K562 (cell line): ENCODE measurements around the gene USP8.

Source experiments
- EZH2 ChIP-seq: IDR thresholded peaks from 2 replicates; pipeline ENCODE4 v1.6.1; 2012; ENCODE audit warnings: low read depth, mild to moderate bottlenecking, inconsistent platforms, low read length, borderline replicate concordance
- GABPB1 ChIP-seq: sonication (generic); formaldehyde crosslinking; IDR thresholded peaks from 2 replicates; pipeline ENCODE4 v1.8.0; 2022; ENCODE audit warnings: mild to moderate bottlenecking, missing genetic modification reagents
- IFI16 ChIP-seq: fragments of 250-450 bp; sonication (Bioruptor Pico); IDR thresholded peaks from 2 replicates; pipeline ENCODE4 v2.1.2; 2022; ENCODE audit warnings: mild to moderate bottlenecking, inconsistent platforms
- KDM4B ChIP-seq, 2 experiments: fragments of 450-650 bp in 1 of 2; sonication (generic) in 1 of 2; IDR thresholded peaks; 2 replicates each; pipeline ENCODE4 v1.6.1; 2016 to 2017; ENCODE audit warnings: borderline replicate concordance in 2 of 2, antibody characterized with exemption in 1 of 2, low read depth in 1 of 2, mild to moderate bottlenecking in 1 of 2
- MTA3 ChIP-seq: fragments of 450-650 bp; formaldehyde crosslinking; IDR thresholded peaks from 2 replicates; pipeline ENCODE4 v1.6.1; 2017; ENCODE audit warnings: mild to moderate bottlenecking, borderline replicate concordance
- NCOA4 ChIP-seq: fragments of 450-650 bp; IDR thresholded peaks from 2 replicates; pipeline ENCODE4 v1.6.1; 2018; ENCODE audit warnings: mild to moderate bottlenecking; ENCODE audit not compliant: partially characterized antibody
- POLR2A ChIP-seq: fragments of 450-650 bp; conservative IDR thresholded peaks from 2 replicates; pipeline ENCODE4 v1.6.1; 2016
- RB1 ChIP-seq: fragments of 450-650 bp; IDR thresholded peaks from 2 replicates; pipeline ENCODE4 v1.6.1; 2017; ENCODE audit warnings: low read depth, mild to moderate bottlenecking
- SMARCE1 ChIP-seq: fragments of 450-650 bp; IDR thresholded peaks from 2 replicates; pipeline ENCODE4 v1.7.1; 2016; ENCODE audit warnings: mild to moderate bottlenecking
- ZBTB8A ChIP-seq: fragments of 450-650 bp; IDR thresholded peaks from 2 replicates; pipeline ENCODE4 v1.6.1; 2018; ENCODE audit warnings: mild to moderate bottlenecking, moderate library complexity; ENCODE audit not compliant: partially characterized antibody
- TF ChIP-seq, protein P1 (sequence below), 3 experiments: IDR thresholded peaks in 2 of 3; conservative IDR thresholded peaks in 1 of 3; 2 replicates each; pipeline ENCODE4 v1.5.1; 2011 to 2012; ENCODE audit warnings: low read length in 3 of 3, mild to moderate bottlenecking in 3 of 3, control low read depth in 2 of 3, improper control_type of control experiment in 1 of 3, inconsistent platforms in 1 of 3, low read depth in 1 of 3, mixed read lengths in 1 of 3, moderate library complexity in 1 of 3; ENCODE audit not compliant: insufficient read depth in 2 of 3
- TF ChIP-seq, protein P2 (sequence below): sonication (generic); formaldehyde crosslinking; IDR thresholded peaks from 2 replicates; pipeline ENCODE4 v1.8.1; 2023; ENCODE audit warnings: mild to moderate bottlenecking, missing genetic modification reagents, moderate library complexity

DNA sequence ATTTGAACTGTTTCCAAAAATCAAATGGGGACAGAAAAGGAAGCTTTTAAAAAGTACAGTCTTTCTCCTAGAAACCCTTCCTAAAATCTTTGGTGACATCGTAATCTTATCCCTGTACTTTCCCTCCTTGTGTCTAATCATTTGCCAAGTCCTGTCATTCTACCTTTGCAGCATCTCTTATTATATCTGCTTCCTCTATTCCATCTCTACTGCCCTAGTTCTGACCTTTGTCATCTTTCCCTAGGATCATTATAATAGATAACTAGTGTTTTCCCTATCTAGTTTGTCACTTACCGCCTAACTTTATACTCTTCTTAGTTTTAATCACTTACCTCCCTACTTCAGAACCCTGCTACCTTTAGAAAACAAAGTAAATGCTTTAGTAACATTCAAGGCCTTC is 11.6 kb downstream of the USP8 start:
- no peak for TF ChIP-seq RB1
- TF ChIP-seq MTA3, result no peak
- no peak for TF ChIP-seq IFI16 (CRISPR knock-in tag)
- TF ChIP-seq, protein P1, sequence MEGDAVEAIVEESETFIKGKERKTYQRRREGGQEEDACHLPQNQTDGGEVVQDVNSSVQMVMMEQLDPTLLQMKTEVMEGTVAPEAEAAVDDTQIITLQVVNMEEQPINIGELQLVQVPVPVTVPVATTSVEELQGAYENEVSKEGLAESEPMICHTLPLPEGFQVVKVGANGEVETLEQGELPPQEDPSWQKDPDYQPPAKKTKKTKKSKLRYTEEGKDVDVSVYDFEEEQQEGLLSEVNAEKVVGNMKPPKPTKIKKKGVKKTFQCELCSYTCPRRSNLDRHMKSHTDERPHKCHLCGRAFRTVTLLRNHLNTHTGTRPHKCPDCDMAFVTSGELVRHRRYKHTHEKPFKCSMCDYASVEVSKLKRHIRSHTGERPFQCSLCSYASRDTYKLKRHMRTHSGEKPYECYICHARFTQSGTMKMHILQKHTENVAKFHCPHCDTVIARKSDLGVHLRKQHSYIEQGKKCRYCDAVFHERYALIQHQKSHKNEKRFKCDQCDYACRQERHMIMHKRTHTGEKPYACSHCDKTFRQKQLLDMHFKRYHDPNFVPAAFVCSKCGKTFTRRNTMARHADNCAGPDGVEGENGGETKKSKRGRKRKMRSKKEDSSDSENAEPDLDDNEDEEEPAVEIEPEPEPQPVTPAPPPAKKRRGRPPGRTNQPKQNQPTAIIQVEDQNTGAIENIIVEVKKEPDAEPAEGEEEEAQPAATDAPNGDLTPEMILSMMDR (IDR thresholded peaks at IDR 0.05 in 2 of 3, conservative IDR thresholded peaks at IDR 0.05 in 1 of 3; ENCODE audit: insufficient read depth in 2 of 3, low read depth in 1 of 3, low read length in 3 of 3), result no peak
- TF ChIP-seq, protein P2, sequence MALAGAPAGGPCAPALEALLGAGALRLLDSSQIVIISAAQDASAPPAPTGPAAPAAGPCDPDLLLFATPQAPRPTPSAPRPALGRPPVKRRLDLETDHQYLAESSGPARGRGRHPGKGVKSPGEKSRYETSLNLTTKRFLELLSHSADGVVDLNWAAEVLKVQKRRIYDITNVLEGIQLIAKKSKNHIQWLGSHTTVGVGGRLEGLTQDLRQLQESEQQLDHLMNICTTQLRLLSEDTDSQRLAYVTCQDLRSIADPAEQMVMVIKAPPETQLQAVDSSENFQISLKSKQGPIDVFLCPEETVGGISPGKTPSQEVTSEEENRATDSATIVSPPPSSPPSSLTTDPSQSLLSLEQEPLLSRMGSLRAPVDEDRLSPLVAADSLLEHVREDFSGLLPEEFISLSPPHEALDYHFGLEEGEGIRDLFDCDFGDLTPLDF (CRISPR knock-in tag), result no peak
- TF ChIP-seq NCOA4, result no peak
- no peak for TF ChIP-seq POLR2A
- no peak for TF ChIP-seq KDM4B (IDR thresholded peaks at IDR 0.05; ENCODE audit: borderline replicate concordance in 2 of 2, low read depth in 1 of 2)
- TF ChIP-seq ZBTB8A, result no peak
- no peak for TF ChIP-seq SMARCE1
- no peak for TF ChIP-seq GABPB1 (CRISPR knock-in tag)
- no peak for TF ChIP-seq EZH2
